GM10248 (cell line): Measurements from ENCODE around the gene SEC14L2.

Experiments
- CTCF ChIA-PET: fragments of 300-600 bp; sonication (Branson Sonifier 250); formaldehyde crosslinking; extraction: SDS; loops from one replicate; lab custom pipeline; 2021; ENCODE audit warnings: antibody characterized with exemption; lab: Yijun Ruan, JAX
- POLR2A ChIA-PET: fragments of 350-650 bp; sonication (Branson Sonifier 250); formaldehyde crosslinking; extraction: SDS; loops from one replicate; lab custom pipeline; 2020; ENCODE audit warnings: antibody characterized with exemption; lab: Yijun Ruan, JAX
- DNase-seq: peaks from one replicate; pipeline ENCODE4 v3.0.0; 2012; ENCODE audit errors: extremely low spot score
- CTCF ChIP-seq: IDR thresholded peaks from 2 replicates; pipeline ENCODE4 v1.5.1; 2012; ENCODE audit warnings: mild to moderate bottlenecking, low read depth; ENCODE audit errors: extremely low read depth, missing control alignments, control extremely low read depth

Gene SEC14L2

GRCh38 chr22:30372915-30373314 is 23.9 kb upstream of the SEC14L2 start:
- POLR2A ChIA-PET, result no interaction called here
- CTCF ChIA-PET, result interaction anchor here (0.8 to 6.2 kb wide), 3 partner anchors 11 to 85 kb away, joined by 5 to 35 read pairs (median 8); partner anchors contain the start of gene RNF215
- no peak for DNase-seq
- no peak for TF ChIP-seq CTCF

GRCh38 chr22:30373331-30374325 is 23.2 kb upstream of the SEC14L2 start:
- POLR2A ChIA-PET, result no interaction called here
- TF ChIP-seq CTCF, result no peak
- CTCF ChIA-PET, result interaction anchor here (0.8 to 6.2 kb wide), 4 partner anchors 10 to 85 kb away, joined by 5 to 35 read pairs (median 14); partner anchors contain the start of genes CASTOR1 and RNF215
- DNase-seq, result no peak

GRCh38 chr22:30375312-30375849 is 21.4 kb upstream of the SEC14L2 start:
- POLR2A ChIA-PET, result no interaction called here

GRCh38 chr22:30380011-30380410 is 16.8 kb upstream of the SEC14L2 start:
- TF ChIP-seq CTCF, result no peak
- no peak for DNase-seq
- POLR2A ChIA-PET, result no interaction called here
- CTCF ChIA-PET, result interaction anchor here (1.6 to 14.0 kb wide), 3 partner anchors 11 to 106 kb away, joined by 4 to 307 read pairs (median 5); partner anchors contain the start of gene CASTOR1

More at GRCh38 chr22:30375312-30375849, 21.4 kb upstream of the SEC14L2 start:
- CTCF ChIA-PET, result interaction anchor here (2.2 to 6.2 kb wide), 3 partner anchors 9 to 87 kb away, joined by 8 to 35 read pairs (median 19); partner anchors contain the start of genes CASTOR1 and RNF215
- DNase-seq, result no peak
- TF ChIP-seq CTCF, result no peak

- POLR2A ChIA-PET, result no interaction called here
- no peak for DNase-seq
- CTCF ChIA-PET, result interaction anchor here (0.8 to 14.0 kb wide), 5 partner anchors 10 to 105 kb away, joined by 3 to 307 read pairs (median 4); partner anchors contain the start of gene CASTOR1
- no peak for TF ChIP-seq CTCF
Observed at GRCh38 chr22:30381264-30381663, 15.6 kb upstream of the SEC14L2 start.

- ChIA-PET POLR2A (interaction anchor here (1.2 kb wide), 1 partner anchor 31 kb away, joined by 5 read pairs; no protein-coding TSS in a partner anchor), CTCF (interaction anchor here (0.8 to 14.0 kb wide), 3 partner anchors 8 to 96 kb away, joined by 3 to 307 read pairs (median 3); partner anchors contain the start of gene CASTOR1)
- no peak for TF ChIP-seq CTCF
- DNase-seq, result no peak
Observed at GRCh38 chr22:30382340-30382739, 14.5 kb upstream of the SEC14L2 start.
